SK-N-SH treated with all-trans-retinoic acid at 6 μM for 48 hours (cell line): ENCODE measurements around the gene FEM1A.

Source experiments
- PATZ1 ChIP-seq: fragments of 250-450 bp; sonication (Bioruptor Pico); IDR thresholded peaks from 2 replicates; pipeline ENCODE4 v1.8.0; 2020; ENCODE audit warnings: mild to moderate bottlenecking, moderate library complexity, borderline replicate concordance
- TCF4 ChIP-seq: fragments of 250-450 bp; sonication (Bioruptor Pico); IDR thresholded peaks from 2 replicates; pipeline ENCODE4 v1.8.0; 2021; ENCODE audit warnings: mild to moderate bottlenecking, moderate library complexity, borderline replicate concordance
- TSHZ2 ChIP-seq: fragments of 250-450 bp; sonication (Bioruptor Pico); IDR thresholded peaks from 2 replicates; pipeline ENCODE4 v1.5.0; 2020; ENCODE audit warnings: mild to moderate bottlenecking, moderate library complexity

GRCh38 chr19:4749870-4750590 is 41.5 kb upstream of the FEM1A start:
- TF ChIP-seq TSHZ2 (CRISPR knock-in tag): no peak
- no peak for TF ChIP-seq TCF4 (CRISPR knock-in tag)
- TF ChIP-seq PATZ1 (CRISPR knock-in tag): no peak
